MM.1S (cell line): Measurements from ENCODE around the gene E2F3.
"Not testable (repeated sequence)": the region's sequence is repeated elsewhere in the genome, so short reads cannot be mapped to it uniquely, and the experiment has no call there.

Source experiments
- DNase-seq: peaks from one replicate; pipeline ENCODE4 v3.0.0-alpha.2; 2015
- H2AFZ ChIP-seq: fragments of 300-600 bp; sonication (generic); 2 replicates; pipeline ENCODE4 v1.6.0; 2016; ENCODE audit warnings: antibody characterized with exemption, low read length
- H3F3A ChIP-seq: fragments of 300-600 bp; sonication (generic); 2 replicates; pipeline ENCODE4 v1.6.1; 2016; ENCODE audit warnings: mild to moderate bottlenecking, antibody characterized with exemption, low read length, moderate library complexity, mixed read lengths; ENCODE audit not compliant: insufficient read depth
- H3K27ac ChIP-seq: fragments of 300-600 bp; sonication (generic); 2 replicates; pipeline ENCODE4 v1.5.1; 2016; ENCODE audit warnings: mild to moderate bottlenecking, low read length
- H3K27me3 ChIP-seq: fragments of 300-600 bp; sonication (generic); replicated peaks from 2 replicates; pipeline ENCODE4 v1.6.0; 2016; ENCODE audit warnings: low read length; ENCODE audit not compliant: insufficient read depth
- H3K36me3 ChIP-seq: fragments of 300-600 bp; sonication (generic); replicated peaks from 2 replicates; pipeline ENCODE4 v1.6.1; 2016; ENCODE audit warnings: mild to moderate bottlenecking, low read length, mixed read lengths; ENCODE audit not compliant: insufficient read depth
- H3K4me1 ChIP-seq: fragments of 300-600 bp; sonication (generic); 2 replicates; pipeline ENCODE4 v1.6.1; 2016; ENCODE audit warnings: low read length, mixed read lengths
- H3K4me2 ChIP-seq: fragments of 300-600 bp; sonication (generic); 2 replicates; pipeline ENCODE4 v1.6.0; 2016; ENCODE audit warnings: low read depth, low read length
- H3K4me3 ChIP-seq: fragments of 300-600 bp; sonication (generic); 2 replicates; pipeline ENCODE4 v1.5.1; 2016; ENCODE audit warnings: low read length, mixed read lengths
- H3K79me2 ChIP-seq: fragments of 300-600 bp; sonication (generic); 2 replicates; pipeline ENCODE4 v1.6.1; 2016; ENCODE audit warnings: mixed run types, low read length, mixed read lengths
- H3K9ac ChIP-seq: fragments of 300-600 bp; sonication (generic); 2 replicates; pipeline ENCODE4 v1.6.1; 2016; ENCODE audit warnings: low read length, mixed read lengths
- H3K9me2 ChIP-seq: fragments of 300-600 bp; sonication (generic); replicated peaks from 2 replicates; pipeline ENCODE4 v1.6.1; 2016; ENCODE audit warnings: mild to moderate bottlenecking, low read length, mixed read lengths; ENCODE audit not compliant: insufficient read depth
- H3K9me3 ChIP-seq: fragments of 300-600 bp; sonication (generic); replicated peaks from 2 replicates; pipeline ENCODE4 v1.6.1; 2016; ENCODE audit warnings: mild to moderate bottlenecking, low read length, mixed read lengths; ENCODE audit not compliant: insufficient read depth
- H4K20me1 ChIP-seq: fragments of 300-600 bp; sonication (generic); 2 replicates; pipeline ENCODE4 v1.6.1; 2016; ENCODE audit warnings: mild to moderate bottlenecking, low read length, moderate library complexity, mixed read lengths; ENCODE audit not compliant: insufficient read depth
- CTCF ChIP-seq: fragments of 300-600 bp; sonication (generic); IDR thresholded peaks from 2 replicates; pipeline ENCODE4 v1.5.1; 2016; ENCODE audit warnings: antibody characterized with exemption, low read length, mixed read lengths
- EZH2 ChIP-seq: fragments of 300-600 bp; sonication (generic); optimal IDR thresholded peaks from 2 replicates; pipeline ENCODE3; 2017; ENCODE audit warnings: low read depth, mild to moderate bottlenecking, antibody characterized with exemption, low read length, mixed read lengths
- EZH2phosphoT487 ChIP-seq: fragments of 300-600 bp; sonication (generic); IDR thresholded peaks from 2 replicates; pipeline ENCODE4 v1.6.1; 2018; ENCODE audit warnings: antibody characterized with exemption, low read length

The E2F3 gene

DNA sequence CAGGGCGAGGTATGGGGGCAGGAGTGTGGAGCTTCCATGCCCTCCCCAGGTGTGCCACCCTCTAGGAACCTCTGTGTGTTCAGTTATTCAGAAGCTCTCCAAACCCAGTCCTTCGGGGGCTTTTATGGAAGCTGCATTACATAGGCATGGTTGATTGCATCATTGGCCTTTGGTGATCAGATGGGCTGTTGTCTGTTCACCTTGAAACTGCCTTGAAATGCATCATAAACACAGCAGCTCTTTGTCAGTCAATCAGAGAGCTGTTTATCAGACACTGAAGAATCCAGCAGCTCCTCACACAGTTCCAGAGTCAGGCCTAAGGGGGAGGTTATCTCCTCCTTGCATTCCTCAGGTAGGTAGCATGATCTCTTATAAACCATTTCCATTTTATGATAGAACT is 62.4 kb downstream of the E2F3 start:
- H3K36me3 ChIP-seq: no peaks in the 10 kb centered on the region
- H3K27ac ChIP-seq: no peak overlapping the region
- peaks cover 77% of the 10 kb centered on the region for H3K79me2 ChIP-seq

DNA sequence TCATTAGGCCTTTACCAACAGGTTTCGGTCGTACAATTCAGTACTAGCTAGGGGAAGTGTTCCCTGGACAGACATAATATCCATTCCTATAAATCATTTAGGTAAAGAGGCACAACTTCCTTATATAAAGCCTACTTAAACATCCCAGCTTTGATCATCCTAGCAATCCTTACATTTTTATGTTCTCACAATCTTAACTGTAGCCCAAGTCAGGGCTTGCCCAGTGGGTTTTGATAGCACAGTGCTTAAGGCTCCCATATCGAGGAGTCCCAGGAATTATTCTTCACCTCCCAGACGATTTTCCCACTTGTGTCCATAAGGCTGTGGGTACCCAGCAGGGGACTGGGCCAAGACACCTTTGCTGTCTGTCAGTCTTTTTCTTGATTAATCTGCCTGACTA is 63.2 kb downstream of the E2F3 start:
- Histone ChIP-seq H2AFZ (no peak overlapping the region), H3K79me2 (peaks cover 77% of the 10 kb centered on the region), H3K27ac (no peak overlapping the region), H3K9me2 (no peaks in the 10 kb centered on the region), H3K9me3 (no peaks in the 10 kb centered on the region), H3K27me3 (no peaks in the 10 kb centered on the region), H3K4me1 (peaks cover 5% of the 10 kb centered on the region; the same call in 1 of the 2 replicates), H3K36me3 (no peaks in the 10 kb centered on the region), H3K4me2 (no peak overlapping the region), H3K9ac (no peak overlapping the region), H3F3A (no peaks in the 10 kb centered on the region), H3K4me3 (no peak overlapping the region), H4K20me1 (no peaks in the 10 kb centered on the region; the same call in 1 of the 2 replicates)
- no peak for DNase-seq
- TF ChIP-seq EZH2phosphoT487 (no peak), EZH2 (no peak), CTCF (no peak)

More for the DNA sequence above, 62.4 kb downstream of the E2F3 start:
- DNase-seq: no peak
- no peaks in the 10 kb centered on the region for H3K9me3 ChIP-seq
- no peak overlapping the region for H3K4me3 ChIP-seq
- H3F3A ChIP-seq: no peaks in the 10 kb centered on the region
- no peak overlapping the region for H2AFZ ChIP-seq
- H3K9ac ChIP-seq: no peak overlapping the region
- H3K27me3 ChIP-seq: no peaks in the 10 kb centered on the region
- H3K4me1 ChIP-seq: peaks cover 5% of the 10 kb centered on the region; the same call in 1 of the 2 replicates
- no peak for TF ChIP-seq EZH2
- TF ChIP-seq CTCF: no peak
- TF ChIP-seq EZH2phosphoT487: no peak
- H3K9me2 ChIP-seq: no peaks in the 10 kb centered on the region
- no peak overlapping the region for H3K4me2 ChIP-seq
- no peaks in the 10 kb centered on the region; the same call in 1 of the 2 replicates for H4K20me1 ChIP-seq

DNA sequence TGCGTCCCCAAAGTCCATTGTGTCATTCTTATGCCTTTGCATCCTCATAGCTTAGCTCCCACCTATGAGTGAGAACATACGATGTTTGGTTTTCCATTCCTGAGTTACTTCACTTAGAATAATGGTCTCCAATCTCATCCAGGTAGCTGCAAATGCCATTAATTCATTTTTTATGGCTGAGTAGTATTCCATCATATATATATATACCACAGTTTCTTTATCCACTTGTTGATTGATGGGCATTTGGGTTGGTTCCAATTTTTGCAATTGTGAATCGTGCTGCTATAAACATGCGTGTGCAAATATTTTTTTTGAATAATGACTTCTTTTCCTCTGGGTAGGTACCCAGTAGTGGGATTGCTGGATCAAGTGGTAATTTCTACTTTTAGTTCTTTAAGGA is 63.9 kb downstream of the E2F3 start:
- not testable (repeated sequence) for H3K4me1 ChIP-seq, H2AFZ ChIP-seq, H3K27me3 ChIP-seq, H3K9ac ChIP-seq, H3K9me3 ChIP-seq, H3F3A ChIP-seq, H3K9me2 ChIP-seq, H4K20me1 ChIP-seq, DNase-seq, H3K4me3 ChIP-seq, H3K27ac ChIP-seq, H3K36me3 ChIP-seq, H3K4me2 ChIP-seq
- H3K79me2 ChIP-seq: peaks cover 77% of the 10 kb centered on the region

DNA sequence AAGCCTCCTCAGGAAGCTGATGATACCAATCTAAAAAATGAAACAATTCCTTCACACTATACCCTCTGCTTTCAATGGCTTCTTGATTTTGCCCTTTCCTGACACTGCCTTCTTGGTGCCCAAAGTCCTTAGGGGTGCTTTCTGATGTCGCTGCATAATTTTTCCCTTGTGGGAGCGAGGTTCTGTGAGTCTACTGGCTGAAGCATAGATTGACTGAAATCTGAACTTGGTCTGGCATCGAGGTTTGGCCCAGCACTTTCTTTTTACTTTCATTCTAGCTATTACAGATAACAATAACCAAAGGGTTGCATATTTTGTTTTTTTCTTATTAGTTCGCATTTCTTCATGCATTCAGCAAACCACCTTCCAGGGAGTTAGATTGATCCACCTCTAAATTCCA is 65.8 kb downstream of the E2F3 start:
- no peak overlapping the region for H3K4me2 ChIP-seq
- peaks cover 81% of the 10 kb centered on the region for H3K79me2 ChIP-seq
- H3K27ac ChIP-seq: no peak overlapping the region
- no peaks in the 10 kb centered on the region for H3K27me3 ChIP-seq
- H2AFZ ChIP-seq: no peak overlapping the region
- H3K4me3 ChIP-seq: no peak overlapping the region
- H3F3A ChIP-seq: no peaks in the 10 kb centered on the region
- H3K4me1 ChIP-seq: peaks cover 5% of the 10 kb centered on the region; the same call in 1 of the 2 replicates
- H3K9me3 ChIP-seq: no peaks in the 10 kb centered on the region
- H3K9me2 ChIP-seq: no peaks in the 10 kb centered on the region
- H3K9ac ChIP-seq: no peak overlapping the region
- DNase-seq: no peak
- no peaks in the 10 kb centered on the region; the same call in 1 of the 2 replicates for H4K20me1 ChIP-seq
- no peak for TF ChIP-seq EZH2phosphoT487
- no peak for TF ChIP-seq CTCF
- no peak for TF ChIP-seq EZH2
- no peaks in the 10 kb centered on the region for H3K36me3 ChIP-seq
